Dedifferentiated amniotic fluid mesenchymal stem cell (primary cell): Measurements from ENCODE around the gene DUSP19.
"Not testable (repeated sequence)": the region's sequence is repeated elsewhere in the genome, so short reads cannot be mapped to it uniquely, and the experiment has no call there.

Experiments
- DNase-seq: peaks from one replicate; pipeline ENCODE4 v3.0.0-alpha.2; 2016; ENCODE audit errors: extremely low spot score

DUSP19 gene, protein sequence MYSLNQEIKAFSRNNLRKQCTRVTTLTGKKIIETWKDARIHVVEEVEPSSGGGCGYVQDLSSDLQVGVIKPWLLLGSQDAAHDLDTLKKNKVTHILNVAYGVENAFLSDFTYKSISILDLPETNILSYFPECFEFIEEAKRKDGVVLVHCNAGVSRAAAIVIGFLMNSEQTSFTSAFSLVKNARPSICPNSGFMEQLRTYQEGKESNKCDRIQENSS

DNA sequence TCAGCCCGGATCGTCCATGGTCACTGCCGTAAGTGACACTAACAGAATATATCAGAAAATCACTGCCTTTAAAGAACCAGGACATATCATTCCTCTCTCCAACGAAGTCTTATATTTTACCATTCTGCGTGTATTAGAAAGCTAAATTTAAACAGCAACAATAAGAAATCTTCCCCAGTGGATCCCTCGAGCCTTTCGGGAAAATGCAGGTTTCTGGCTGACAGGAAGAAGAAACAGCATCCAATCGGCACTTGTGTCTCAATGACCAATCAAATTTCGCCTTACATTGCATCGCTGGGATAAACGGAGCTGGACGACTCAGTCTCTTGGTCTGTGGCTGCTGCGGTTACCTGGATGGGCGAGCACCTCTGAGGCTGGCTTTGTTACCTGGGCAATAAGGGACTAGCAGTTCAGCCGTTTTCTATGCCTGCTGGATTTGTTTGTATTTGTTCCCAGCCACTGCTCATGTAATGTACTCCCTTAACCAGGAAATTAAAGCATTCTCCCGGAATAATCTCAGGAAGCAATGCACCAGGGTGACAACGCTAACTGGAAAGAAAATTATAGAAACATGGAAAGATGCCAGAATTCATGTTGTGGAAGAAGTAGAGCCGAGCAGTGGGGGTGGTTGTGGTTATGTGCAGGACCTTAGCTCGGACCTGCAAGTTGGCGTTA, at the start of gene DUSP19:
Gene DUSP19, plus strand, starts transcription at position 284 of the 675 bp plus-strand sequence. Its CDS starts 187 bp downstream, at position 471.
- DNase-seq, result peak; percentile 96

DNA sequence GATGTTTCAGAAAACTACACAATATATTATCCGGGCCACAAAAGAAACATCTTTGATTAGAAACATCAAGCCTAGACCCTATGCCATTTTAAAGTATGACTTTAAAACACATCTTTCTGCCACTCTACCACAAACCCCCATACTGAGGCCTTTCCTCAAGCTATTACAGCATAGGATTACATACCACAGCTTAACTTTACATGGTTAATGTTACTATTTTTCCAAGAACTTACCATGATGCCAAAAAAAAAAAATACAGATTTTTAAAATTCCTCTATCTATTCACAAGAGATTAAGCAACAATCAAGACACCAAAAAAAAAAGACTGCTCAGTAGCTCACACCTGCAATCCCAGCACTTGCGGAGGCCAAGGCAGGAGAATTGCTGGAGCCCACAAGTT, 49.3 kb upstream of the DUSP19 start:
- no peak for DNase-seq

DNA sequence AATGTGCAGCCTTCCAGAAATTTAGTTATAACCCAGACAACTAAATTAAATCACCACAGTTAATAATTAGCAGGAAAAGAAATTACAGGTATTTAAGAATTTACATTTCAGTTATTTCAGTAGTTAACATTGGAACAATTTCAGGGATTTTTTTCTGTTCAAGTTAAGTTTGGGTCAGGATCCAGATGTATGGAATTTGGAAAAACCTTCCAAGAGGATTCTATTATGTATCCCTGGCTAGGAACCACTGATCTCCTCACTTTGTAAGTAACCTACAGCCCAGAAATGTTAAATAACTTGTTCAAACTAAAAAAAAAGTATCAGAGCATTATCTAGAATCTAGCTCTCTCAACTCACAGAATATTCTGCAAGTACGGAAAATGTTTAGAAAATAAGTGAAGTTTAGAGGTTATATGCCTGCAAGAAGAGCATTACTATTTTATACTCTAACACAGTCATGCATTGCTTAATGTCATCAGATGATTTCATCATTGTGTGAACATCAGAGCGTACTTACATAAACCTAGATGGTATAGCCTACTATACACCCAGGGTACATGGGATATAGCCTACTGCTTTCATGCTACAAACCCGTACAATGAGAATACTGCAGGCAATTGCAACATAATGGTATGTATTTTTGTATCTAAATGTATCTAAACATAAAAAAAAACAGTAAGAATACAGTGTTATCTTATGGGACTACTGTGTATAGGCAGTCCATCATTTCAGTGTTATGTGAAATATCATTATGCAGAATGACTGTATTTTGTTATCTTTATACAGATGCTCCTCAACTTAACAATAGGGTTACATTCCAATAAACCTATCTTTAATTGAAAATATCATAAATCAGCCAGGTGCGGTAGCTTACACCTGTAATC, 46.4 kb upstream of the DUSP19 start:
- no peak for DNase-seq

DNA sequence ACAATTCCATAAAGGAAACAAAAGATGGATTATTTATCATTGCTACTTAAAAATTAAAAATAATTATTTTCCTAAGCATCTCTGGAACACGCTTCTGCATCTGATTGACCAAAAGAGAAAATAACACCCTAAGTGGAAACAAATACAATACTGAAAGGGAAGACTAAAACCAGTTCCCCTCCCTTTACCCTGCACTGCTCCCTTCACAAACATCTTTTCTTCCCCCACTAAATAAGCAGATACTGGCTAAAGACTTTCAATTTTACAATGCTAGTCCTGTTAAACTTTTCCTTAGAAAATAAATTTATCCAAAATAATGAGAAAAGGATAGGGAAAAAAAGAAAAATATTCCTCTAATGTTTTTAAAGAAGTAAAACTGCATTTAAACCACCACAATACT, 44.6 kb upstream of the DUSP19 start:
- no peak for DNase-seq

DNA sequence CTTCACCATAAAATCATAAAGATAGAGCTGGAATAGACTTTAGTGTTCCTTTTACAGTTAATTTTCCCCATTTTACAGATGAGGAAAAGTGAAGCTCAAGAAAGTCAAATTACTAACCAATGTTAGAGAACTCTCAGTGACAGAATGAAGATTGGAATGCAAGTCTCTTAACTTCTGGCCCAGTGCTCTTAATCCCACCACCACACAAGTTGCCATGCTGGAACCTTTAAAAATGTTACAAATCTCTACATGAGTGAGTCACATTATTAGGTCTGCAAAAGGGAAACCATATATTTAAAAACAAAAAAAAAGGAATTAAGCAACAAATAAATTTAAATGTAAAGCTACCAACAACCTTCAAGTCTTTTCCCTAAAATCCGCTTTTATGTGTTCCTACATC, 43.7 kb upstream of the DUSP19 start:
- no peak for DNase-seq

DNA sequence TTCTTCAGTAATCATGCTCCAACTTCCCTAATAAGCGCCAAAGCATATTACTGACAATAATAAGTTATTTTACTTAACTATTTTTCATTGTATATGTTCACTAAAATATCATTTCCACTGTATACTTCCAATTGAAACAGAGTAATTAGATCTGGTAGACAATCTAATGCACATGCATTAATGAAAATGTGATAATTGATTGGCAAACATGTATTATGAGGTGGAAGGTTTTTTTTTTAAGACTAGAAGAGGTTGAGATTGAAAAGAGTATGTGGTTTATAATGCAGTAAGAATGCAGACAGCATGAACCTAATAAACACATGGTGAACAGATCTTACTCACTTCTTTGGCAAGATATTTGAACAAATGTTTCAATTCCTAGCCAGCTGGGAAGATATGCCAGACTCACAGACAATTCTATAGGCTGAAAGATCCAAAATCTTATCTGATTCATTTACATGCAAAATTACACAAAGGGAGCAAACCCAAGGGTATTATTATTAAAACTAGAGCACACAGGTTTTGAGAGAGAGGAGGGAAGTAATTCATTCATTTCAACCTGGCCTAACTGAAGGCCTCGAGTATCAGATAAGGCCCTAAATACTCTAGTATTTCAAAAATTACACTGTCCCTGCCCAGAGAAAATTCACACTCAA, 43.1 kb upstream of the DUSP19 start:
- DNase-seq, result peak; percentile 54

DNA sequence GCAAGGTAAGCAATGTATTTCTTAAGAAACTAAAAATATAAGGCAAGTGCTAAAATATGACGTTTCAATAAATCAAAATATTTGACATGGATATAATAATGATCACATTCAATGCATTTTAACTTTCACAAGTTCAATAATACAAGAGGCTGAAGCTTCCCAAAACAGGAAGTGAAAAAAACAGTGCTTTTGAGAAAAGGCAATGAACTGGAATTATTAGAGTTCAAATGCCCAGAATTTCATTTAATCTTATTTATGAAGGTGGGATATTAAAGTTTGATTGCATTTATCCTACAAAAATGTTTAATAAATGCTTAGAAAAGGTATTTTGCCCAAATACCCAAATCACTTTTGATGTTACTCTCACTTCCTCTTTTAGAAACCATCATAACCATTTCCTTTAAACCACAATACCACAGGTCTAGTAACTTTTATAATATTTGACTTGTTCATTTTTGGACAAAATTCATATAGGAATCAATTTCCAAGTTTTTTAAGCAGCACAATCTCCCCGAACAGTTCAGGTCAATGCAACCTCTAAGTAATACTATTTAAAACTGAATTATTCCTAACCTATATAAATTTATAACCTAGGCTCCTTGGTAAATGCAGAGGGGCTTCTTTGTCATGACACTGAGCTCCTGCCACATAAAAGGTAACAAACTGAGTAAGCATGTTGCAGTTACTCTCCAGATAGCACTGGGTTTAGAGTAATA, 42.4 kb upstream of the DUSP19 start:
- DNase-seq, result no peak

DNA sequence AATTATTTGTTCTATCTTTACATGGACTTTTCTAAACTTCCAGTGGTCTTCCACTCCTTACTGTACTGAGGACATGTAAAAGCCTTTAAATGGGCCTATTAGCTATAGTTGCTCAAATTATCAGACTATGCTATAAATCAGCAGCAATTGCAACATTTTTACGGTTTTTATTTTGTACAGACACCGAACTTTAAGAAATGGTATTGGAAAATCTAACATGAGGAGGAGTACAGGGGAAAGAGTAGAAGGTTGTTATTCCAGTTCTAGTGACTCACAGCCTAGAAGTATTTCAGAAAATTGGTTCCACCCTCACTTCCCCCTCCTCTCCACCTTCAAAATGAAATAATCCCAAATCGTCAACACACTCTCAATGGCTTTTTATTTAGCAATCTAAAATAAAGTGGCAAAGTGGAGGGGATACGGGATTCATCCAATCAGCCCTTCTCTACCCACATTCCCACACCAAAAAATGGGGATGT, 41.4 kb upstream of the DUSP19 start:
- peak; percentile 36 for DNase-seq

DNA sequence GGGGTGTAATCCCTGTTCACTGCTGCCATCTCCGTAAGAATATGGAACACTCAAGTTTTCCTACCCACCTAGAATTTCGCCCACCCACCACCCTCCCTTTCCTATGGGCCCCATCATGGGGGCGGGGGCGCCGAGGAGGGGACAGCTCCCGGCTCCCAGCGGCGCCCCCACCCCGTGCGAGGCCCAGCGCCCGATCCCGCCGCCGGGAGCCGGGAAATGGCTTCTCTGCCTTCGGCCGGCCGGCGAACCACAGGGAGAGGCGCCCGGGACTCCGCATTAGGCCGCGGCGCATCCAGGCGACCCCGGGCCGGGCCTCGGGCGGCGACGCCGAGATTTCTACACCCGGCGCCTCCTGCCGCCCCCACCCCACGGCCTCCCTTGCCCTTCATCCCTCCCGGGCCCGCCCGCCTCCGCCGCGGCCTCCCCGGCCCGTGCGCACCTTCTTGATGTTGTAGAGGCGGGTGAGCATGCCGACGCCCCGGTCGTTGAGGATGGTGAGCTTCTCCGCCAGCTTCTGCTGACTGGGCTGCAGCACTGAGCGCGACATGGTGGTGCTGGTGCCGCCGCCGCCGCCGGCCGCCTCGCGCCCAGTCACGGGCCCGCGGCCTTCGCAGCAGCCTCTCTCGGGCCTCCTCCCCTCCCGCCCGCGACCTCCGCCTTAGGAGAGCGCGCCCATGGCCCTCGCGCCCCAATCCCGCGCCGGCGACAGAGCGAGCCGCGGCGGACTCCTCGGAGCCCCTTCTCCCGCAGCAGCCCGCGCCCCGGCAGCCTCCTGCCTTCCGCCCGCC, 40.8 kb upstream of the DUSP19 start:
- DNase-seq, result no peak

DNA sequence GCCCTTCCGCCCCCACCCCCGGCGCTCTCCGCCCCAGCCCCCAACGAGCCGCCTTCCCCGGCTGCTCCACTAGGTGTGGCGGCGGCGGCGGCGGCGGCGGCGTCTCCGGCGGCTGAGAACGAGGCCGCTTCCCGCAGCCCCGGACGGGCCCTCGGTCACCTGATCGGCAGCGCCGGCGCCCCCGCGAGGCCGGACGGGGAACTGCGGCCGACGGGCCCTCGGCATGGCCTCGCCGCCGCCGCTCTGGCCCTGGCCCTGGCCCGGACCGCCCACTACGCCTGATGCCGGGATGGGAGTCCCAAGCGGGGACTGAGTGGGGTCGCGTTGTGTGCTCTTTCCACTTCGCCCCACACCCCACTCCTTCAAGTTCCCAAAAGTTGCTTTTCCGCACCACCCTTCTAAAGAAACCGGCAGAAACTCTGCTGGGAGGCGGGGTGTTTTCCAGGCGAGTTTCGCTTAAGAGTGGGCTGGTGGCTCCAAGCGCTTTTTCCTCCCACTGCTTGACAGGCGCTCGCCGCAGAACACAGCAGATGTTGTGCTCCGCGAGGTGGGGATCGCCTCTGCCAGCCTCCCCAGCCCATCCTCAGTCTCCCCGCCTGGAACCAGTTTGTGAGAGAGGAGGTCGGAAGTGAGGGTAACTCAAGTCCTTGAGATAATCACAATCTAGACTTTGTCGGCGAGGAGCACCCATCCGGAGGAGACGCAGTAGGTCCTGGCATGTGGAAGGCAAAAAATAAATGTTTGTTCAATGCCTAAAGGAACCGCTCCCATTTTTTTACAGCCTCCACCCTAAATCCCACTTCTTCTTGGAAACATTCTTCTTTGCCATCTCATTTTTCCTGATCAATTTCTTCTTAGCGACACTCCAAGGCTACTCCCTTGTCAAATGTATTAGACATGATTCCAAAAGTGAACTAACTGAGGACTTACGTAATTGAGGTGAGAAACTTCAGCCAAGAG, 39.9 kb upstream of the DUSP19 start, which contains the start of gene NCKAP1:
Gene NCKAP1, minus strand, starts transcription at position 117 of the 960 bp plus-strand sequence. CDS start 358 bp downstream, outside the sequence.
- DNase-seq, result peak; percentile 67

DNA sequence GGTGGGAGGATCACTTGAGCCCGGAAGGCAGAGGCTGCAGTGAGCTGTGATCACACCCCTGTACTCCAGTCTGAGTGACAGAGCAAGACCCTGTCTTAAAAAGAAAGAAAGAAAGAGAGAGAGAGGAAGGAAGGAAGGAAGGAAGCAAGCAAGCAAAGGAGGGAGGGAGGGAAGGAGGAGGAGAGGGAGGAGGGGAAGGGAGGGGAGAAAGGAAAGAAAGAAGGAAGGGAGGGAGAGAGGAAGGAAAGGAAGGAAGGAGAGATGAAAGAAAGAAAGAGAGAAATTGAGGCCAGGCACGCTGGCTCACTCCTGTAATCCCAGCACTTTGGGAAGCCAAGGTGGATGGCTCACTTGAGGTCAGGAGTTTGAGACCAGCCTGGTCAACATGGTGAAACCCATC, 37.9 kb upstream of the DUSP19 start:
- no peak for DNase-seq

DNA sequence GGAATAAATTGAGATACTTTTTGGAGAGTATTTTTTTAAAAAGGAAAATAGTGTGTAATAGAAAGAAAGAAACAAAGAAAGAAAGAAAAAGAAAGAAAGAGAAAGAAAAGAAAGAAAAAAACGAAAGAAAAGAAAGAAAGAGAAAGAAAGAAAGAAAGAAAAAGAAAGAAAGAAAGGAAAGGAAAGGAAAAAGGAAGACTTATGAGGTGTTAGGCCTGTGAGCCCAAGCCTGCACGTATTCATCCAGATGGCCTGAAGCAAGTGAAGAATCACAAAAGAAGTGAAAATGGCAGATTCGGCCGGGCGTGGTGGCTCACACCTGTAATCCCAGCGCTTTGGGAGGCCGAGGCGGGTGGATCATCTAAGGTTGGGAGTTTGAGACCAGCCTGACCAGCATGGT, 35.0 kb upstream of the DUSP19 start:
- not testable (repeated sequence) for DNase-seq

DNA sequence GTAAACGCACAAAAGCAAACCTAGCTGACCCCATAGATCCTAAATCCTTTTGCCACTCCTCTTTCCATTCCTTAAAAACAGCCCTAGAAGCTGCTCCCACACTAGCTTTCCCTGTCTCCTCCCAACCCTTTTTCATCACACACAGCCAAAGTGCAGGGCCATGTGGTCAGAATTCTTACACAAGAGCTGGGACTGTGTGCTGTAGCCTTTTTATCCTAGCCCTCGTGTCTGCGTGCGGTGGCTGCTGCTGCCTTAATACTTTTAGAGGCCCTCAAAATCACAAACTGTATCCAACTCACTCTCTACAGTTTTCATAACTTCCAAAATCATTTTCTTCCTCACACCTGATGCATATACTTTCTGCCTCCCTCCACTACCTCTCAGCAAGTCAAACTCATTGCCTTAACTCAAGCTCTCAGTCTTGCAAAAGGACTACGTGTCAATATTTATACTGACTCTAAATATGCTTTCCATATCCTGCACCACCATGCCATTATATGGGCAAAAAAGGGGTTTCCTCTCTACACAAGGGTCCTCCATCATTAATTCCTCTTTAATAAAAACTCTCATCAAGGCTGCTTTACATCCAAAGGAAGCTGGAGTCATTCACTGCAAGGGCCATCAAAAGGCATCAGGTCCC, 30.9 kb upstream of the DUSP19 start:
- DNase-seq, result not testable (repeated sequence)

DNA sequence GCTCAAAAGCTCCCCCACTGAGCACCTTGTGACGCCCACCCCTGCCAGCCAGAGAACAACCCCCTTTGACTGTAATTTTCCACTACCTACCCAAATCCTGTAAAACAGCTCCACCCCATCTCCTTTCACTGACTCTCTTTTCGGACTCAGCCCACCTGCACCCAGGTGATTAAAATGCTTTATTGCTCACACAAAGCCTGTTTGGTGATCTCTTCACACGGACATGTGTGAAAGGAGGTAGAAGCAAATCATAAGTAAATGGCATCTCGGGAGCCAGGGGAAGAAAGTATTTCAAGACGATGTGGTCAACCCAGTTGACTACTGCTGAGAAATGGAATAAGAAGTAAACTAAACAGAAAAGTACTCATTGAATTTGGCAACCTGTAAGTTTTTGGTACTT, 29.1 kb upstream of the DUSP19 start:
- DNase-seq, result no peak

DNA sequence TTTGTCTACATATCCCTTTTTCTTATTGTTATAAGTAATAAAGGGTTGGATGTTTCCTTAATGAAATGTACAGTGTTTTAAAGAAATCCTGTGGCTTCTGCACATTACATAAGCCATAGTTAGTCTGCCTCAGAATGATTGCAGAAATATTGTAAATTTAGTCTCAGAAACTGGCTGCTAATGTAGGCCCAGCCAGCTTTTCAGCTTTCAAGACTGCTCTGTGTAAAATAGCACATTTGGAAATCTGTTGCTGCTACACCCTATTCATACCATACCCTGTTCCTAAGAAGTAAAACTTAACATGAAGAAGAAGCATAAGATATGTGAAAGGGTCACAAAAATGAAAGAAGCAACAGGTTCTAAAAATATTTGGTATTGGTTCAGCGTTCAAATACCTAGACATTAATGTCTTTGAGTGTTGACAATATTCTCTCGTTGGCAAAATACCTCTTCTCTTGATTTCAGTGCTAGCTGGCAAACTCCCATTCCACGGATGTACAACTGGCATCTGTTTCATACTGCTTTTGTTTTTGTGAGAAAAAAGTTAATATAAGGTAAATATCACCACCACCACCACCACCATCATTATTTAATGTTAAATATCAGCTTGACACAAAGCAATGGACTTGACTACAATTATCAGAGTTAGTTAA, 21.1 kb upstream of the DUSP19 start:
- no peak for DNase-seq

DNA sequence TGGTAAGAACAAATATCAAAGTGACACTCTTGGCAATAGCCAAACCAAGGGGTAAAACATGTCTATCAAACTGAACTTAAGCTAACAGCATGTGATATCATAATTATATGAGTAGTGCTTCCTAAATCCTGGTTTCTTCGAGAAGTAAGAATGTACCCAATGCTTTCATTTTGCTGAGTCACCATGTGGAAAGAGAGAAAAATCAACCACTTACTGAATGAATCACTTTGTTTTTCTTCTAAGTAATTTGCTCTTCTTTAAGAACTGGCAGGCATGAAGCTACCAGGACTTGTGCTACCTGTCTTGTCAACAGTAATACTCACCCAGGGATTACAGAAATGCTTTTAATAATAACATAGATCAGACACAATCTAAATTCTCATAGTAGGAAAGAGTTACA, 19.0 kb upstream of the DUSP19 start:
- peak; percentile 75 for DNase-seq

DNA sequence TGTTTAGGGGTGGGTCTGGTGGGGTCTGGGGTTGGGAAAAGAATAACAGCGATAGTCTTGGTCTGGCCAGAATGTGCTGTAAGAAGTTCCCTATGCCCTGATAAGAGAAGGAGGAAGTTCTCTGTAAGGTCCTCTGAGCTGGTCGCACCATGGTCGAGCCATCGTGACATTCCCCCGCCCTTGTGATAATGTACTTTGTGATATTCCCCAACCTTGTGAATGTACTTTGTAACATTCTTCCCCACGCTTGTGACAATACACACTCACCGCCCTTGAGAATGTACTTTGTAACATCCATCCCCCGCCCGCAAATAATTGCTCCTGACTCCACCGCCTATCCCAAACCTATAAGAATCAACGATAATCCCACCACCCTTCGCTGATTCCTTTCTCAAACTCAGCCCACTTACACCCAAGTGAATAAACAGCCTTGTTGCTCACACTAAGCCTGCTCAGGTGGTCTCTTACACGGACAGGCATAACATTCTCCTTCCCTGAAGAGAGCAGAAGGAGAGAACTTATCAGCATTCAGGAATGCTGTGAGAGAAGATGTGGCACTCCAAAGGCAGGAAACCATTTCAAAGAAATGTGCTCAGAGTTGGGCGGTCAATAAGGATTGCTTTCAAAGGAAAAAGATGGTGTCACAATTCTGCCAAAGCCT, 17.8 kb upstream of the DUSP19 start:
- no peak for DNase-seq

DNA sequence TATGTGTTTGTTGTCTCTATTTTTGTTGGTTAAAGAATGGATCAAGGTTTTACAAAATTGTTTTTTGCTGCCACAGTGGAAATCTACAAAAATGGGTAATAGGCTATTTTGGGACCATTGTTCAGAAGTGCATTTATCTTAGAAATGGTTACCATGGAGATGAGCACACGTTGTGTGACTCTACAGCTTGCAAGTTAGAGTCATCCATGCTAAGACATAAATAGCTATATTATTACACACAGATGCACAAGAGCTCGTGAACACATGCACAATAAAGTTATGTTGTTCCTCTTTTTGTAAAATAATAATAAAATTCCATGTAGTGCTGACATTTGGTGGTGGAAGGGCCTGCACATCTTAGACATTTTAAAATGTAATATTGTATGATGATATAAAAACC, 15.5 kb upstream of the DUSP19 start:
- DNase-seq, result peak; percentile 52
